IPS-NIHi11 (cell line): ENCODE results near the gene UNC93B1.
A peak's percentile ranks its signal among the peaks of the same experiment; 100 is the strongest.
"Not testable (repeated sequence)": the region's sequence is repeated elsewhere in the genome, so short reads cannot be mapped to it uniquely, and the experiment has no call there.

Source experiments
- DNase-seq: peaks from one replicate; pipeline ENCODE4 v3.0.0; 2012; ENCODE audit warnings: mixed read lengths, low spot score

Gene UNC93B1

GRCh38 chr11:67991347-67992121 is 12.4 kb downstream of the UNC93B1 start:
- not testable (repeated sequence) for DNase-seq

GRCh38 chr11:67990546-67991346 is 13.2 kb downstream of the UNC93B1 start:
- peak; percentile 66 for DNase-seq

GRCh38 chr11:67985302-67985701 is 18.6 kb downstream of the UNC93B1 start:
- not testable (repeated sequence) for DNase-seq

- DNase-seq: no peak
Measured at GRCh38 chr11:67983951-67984350, 19.9 kb downstream of the UNC93B1 start.

- DNase-seq: not testable (repeated sequence)
Measured at GRCh38 chr11:67982255-67982857, 21.5 kb downstream of the UNC93B1 start.

DNA sequence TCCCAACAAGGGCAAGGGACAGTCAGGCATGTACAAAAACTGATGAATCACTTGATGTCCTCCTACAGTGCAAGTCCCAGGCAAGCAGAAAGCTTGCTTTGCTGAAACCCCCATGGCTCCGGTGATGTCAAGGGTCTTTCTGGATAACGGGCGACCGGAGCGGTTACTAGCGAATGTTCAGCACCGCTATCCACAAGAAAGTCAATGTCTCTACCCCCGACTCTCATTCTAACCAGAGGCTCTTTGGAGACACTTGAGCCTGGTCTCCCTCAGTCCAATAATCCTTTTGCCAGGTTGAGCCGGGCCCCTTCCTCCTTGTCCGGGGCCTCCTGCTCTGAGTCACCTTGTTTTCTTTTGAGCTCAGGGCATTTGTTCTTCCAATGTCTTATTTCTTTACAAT is 22.7 kb downstream of the UNC93B1 start:
- DNase-seq: not testable (repeated sequence)

DNA sequence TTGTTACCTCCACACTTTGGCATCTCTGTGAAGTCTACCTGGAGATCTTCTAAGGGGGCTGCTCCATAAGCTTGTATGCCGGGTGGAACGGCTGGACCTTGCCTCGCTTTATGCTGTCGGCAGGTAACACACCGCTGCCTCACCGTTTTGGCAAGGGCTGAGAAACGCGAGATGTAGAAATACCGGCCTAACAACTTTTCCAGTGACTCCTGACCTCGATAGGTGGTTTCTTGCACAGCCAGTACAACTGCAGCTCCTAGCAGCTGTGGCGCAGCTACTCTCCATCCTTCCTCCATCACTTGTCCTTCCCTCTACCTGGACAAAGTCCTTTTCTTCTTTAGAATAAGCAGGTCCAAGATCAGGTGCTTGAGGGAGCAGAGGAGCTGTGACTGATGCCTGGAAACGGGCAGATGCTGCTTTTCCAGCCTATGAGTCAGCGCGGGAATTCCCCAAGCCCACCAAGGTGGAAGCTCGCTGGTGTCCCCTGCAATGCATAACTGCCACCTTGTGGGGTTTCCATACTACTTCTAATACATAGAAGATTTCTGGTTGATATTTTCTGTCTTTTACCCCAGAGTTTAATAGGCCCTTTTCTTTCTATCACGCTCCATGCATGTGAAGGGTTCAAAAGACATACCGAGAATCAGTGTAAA is 25.0 kb downstream of the UNC93B1 start:
- DNase-seq: not testable (repeated sequence)

GRCh38 chr11:67974746-67975145 is 29.2 kb downstream of the UNC93B1 start:
- DNase-seq: not testable (repeated sequence)

GRCh38 chr11:67965830-67966348 is 38.0 kb downstream of the UNC93B1 start:
- not testable (repeated sequence) for DNase-seq

DNA sequence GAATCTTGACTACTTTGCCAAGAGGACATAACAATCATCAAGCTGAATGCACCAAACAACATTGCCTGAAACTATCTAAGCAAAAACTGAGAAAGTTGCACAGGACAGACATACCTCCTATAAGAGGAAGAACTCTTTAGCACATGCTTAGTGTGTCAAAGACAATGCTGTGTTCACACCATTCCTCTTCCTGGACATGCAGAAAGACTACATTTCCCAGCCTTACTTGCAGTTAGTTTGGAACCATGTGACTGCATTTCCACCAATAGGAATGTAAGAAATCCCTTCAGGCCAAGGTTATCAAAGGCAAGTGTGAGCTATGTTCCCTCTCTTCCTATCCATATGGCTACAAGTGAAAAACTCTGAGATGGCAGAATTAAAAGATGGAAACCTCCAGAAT is 39.2 kb downstream of the UNC93B1 start:
- not testable (repeated sequence) for DNase-seq

DNA sequence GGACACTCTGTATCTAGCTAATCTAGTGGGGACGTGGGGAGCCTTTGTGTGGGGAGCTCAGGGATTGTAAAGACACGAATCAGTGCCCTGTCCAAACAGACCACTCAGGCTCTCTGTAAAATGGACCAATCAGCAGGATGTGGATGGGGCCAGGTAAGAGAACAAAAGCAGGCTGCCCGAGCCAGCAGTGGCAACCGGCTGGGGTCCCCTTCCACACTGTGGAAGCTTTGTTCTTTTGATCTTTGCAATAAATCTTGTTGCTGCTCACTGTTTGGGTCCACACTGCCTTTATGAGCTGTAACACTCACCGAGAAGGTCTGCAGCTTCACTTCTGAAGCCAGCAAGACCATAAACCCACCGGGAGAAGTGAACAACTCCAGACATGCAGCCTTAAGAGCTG is 40.0 kb downstream of the UNC93B1 start:
- DNase-seq: not testable (repeated sequence)

- not testable (repeated sequence) for DNase-seq
Measured at GRCh38 chr11:67963217-67963616, 40.7 kb downstream of the UNC93B1 start.

DNA sequence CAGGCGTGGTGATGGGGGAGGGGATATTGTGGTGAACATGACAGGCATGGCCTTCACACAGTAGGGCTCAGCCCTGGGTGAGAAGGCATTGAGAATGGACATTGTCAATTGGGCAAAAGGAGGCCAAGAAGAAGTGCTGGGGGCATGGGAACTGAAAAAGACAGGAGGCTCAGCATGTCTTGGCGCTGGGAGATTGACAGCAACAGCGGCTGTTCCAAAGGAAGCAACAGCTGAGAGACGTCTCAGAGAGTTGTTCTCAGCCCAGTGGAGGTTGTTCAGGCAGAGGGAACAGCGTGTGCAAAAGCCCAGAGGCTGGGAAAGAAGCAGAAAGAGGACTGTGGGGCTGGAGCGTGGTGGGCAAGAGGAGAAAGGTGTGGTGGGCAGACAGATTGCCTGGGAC is 47.7 kb downstream of the UNC93B1 start:
- not testable (repeated sequence) for DNase-seq

- peak; percentile 93 for DNase-seq
Measured at GRCh38 chr11:67955461-67956007, 48.4 kb downstream of the UNC93B1 start.

- not testable (repeated sequence) for DNase-seq
Measured at GRCh38 chr11:67954971-67955370, 48.9 kb downstream of the UNC93B1 start.

- DNase-seq: not testable (repeated sequence)
Measured at GRCh38 chr11:67954251-67954650, 49.6 kb downstream of the UNC93B1 start.

GRCh38 chr11:67950705-67951104 is 53.2 kb downstream of the UNC93B1 start:
- not testable (repeated sequence) for DNase-seq

- not testable (repeated sequence) for DNase-seq
Measured at GRCh38 chr11:67947785-67948184, 56.1 kb downstream of the UNC93B1 start.

DNA sequence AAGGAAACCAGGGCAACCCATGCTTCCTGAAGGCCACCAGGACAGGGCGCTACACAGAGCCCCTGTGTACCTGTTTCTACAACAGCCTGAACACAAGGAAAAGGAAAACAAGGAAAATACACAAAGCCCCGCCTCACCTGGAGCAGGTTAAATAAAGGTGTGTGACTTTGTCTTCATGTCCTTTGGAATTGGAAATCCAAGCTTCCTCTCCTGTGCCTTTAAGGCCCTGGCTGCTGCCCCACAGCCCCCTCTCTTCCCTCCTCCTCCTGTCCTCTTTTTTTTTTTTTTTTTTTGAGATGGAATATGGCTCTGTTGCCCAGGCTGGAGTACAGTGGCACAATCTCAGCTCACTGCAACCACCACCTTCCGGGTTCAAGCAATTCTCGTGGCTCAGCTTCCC is 57.5 kb downstream of the UNC93B1 start:
- not testable (repeated sequence) for DNase-seq

DNA sequence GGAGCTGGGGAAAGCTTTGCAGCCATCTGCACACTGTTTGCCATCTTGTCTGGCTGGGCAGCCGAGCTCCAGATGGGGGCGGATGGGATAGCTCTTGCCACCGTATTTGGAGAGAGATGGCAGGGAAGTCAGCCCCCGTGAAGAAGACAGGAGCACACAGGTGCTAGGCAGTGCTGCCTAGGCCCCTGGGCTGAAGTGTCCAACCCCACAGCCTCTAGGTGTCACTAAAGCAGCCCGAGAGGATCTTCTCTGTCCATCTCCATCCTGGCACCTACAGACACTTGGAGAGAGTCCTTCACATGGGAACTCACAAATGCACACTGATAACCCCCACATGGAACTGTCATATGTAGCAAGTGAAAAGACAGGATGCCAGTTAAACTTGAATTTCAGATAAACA is 60.5 kb downstream of the UNC93B1 start:
- not testable (repeated sequence) for DNase-seq
